ENCODE measurements around the gene TP53TG3F. TPM values are rescaled to one million over a fixed set of nuclear protein-coding genes. Genes with fewer than 3 reads are reported as not detected.
"Not testable (repeated sequence)": the region's sequence is repeated elsewhere in the genome, so short reads cannot be mapped to it uniquely, and the experiment has no call there.

Gene TP53TG3F
- total RNA-seq = not detected

DNA sequence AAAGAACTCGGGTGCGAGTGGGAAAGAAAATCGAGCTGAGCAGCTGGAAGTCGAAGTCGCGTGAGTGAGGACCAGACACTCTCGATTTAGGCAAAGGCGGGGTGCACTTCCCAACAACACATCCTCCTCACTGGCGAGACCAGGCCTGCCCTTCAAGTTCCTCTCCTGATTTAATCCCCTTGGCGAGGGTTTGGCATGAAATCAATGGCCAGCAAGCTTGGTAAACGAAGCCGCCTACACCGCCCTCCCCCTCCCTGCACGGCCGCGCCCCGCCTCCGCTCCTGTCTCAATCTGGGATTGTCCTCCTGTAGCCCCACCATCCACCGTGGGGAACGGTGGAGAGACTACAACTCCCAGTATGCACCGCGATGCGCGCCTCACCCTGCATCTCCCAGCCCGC, at the start of gene TP53TG3F:
TSS of gene TP53TG3F (plus strand) at position 301 of the 400 bp plus-strand sequence. CDS start at position 369, 68 bp downstream.
- POLR2A ChIA-PET, CTCF ChIA-PET: not testable (repeated sequence)

GRCh38 chr16:33491611-33492010, 32.2 kb downstream of the TP53TG3F start:
- POLR2A ChIA-PET, CTCF ChIA-PET: not testable (repeated sequence)

- POLR2A ChIA-PET, CTCF ChIA-PET: not testable (repeated sequence)
Measured at GRCh38 chr16:33507231-33507630, 47.8 kb downstream of the TP53TG3F start.

- CTCF ChIA-PET, POLR2A ChIA-PET: not testable (repeated sequence)
Measured at GRCh38 chr16:33509070-33509469, 49.7 kb downstream of the TP53TG3F start.

GRCh38 chr16:33509906-33510305, 50.5 kb downstream of the TP53TG3F start:
- CTCF ChIA-PET, POLR2A ChIA-PET: not testable (repeated sequence)

Other genes with a start within 250 kb of the TP53TG3F start
- gene TP53TG3E, start 155.3 kb upstream of the TP53TG3F start, total RNA-seq = not detected
- not detected for gene TP53TG3B, start 98.8 kb upstream of the TP53TG3F start, total RNA-seq